GM10248 (cell line): ENCODE results near the gene CRTC2.
A peak's percentile ranks its signal among the peaks of the same experiment; 100 is the strongest.

Source experiments
- CTCF ChIA-PET: fragments of 300-600 bp; sonication (Branson Sonifier 250); formaldehyde crosslinking; extraction: SDS; loops from one replicate; lab custom pipeline; 2021; ENCODE audit warnings: antibody characterized with exemption; lab: Yijun Ruan, JAX
- POLR2A ChIA-PET: fragments of 350-650 bp; sonication (Branson Sonifier 250); formaldehyde crosslinking; extraction: SDS; loops from one replicate; lab custom pipeline; 2020; ENCODE audit warnings: antibody characterized with exemption; lab: Yijun Ruan, JAX
- DNase-seq: peaks from one replicate; pipeline ENCODE4 v3.0.0; 2012; ENCODE audit errors: extremely low spot score
- TF ChIP-seq, protein P1 (sequence below): IDR thresholded peaks from 2 replicates; pipeline ENCODE4 v1.5.1; 2012; ENCODE audit warnings: mild to moderate bottlenecking, low read depth; ENCODE audit errors: extremely low read depth, missing control alignments, control extremely low read depth

CRTC2 gene

DNA sequence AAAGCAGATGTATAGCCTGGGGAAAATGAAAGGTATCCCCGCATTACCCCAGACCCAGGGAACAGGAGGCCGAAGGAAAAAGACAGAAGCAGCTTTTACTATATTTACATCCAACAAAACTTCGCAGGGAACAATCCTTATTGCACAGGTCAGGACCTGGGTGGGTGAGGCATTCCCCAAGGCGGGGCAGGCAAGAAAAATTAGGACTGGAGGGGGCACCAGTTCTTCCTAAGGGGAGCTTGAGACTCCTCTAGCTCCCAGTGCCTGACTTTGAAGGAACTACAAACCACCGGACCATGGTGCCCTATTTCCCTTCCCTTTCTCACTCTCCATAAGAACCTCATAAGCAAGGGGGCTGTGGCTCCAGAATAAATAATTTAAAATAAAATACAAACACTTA is 29.0 kb downstream of the CRTC2 start:
- TF ChIP-seq, protein P1, sequence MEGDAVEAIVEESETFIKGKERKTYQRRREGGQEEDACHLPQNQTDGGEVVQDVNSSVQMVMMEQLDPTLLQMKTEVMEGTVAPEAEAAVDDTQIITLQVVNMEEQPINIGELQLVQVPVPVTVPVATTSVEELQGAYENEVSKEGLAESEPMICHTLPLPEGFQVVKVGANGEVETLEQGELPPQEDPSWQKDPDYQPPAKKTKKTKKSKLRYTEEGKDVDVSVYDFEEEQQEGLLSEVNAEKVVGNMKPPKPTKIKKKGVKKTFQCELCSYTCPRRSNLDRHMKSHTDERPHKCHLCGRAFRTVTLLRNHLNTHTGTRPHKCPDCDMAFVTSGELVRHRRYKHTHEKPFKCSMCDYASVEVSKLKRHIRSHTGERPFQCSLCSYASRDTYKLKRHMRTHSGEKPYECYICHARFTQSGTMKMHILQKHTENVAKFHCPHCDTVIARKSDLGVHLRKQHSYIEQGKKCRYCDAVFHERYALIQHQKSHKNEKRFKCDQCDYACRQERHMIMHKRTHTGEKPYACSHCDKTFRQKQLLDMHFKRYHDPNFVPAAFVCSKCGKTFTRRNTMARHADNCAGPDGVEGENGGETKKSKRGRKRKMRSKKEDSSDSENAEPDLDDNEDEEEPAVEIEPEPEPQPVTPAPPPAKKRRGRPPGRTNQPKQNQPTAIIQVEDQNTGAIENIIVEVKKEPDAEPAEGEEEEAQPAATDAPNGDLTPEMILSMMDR: no peak
- DNase-seq: no peak
- POLR2A ChIA-PET: interaction anchor here (0.6 to 0.9 kb wide), 2 partner anchors 62 to 64 kb away, joined by 3 to 5 read pairs; no protein-coding TSS in a partner anchor
- CTCF ChIA-PET: interaction anchor here (0.8 to 13.6 kb wide), 5 partner anchors 8 to 157 kb away, joined by 3 to 108 read pairs (median 3); partner anchors contain the start of gene DENND4B

DNA sequence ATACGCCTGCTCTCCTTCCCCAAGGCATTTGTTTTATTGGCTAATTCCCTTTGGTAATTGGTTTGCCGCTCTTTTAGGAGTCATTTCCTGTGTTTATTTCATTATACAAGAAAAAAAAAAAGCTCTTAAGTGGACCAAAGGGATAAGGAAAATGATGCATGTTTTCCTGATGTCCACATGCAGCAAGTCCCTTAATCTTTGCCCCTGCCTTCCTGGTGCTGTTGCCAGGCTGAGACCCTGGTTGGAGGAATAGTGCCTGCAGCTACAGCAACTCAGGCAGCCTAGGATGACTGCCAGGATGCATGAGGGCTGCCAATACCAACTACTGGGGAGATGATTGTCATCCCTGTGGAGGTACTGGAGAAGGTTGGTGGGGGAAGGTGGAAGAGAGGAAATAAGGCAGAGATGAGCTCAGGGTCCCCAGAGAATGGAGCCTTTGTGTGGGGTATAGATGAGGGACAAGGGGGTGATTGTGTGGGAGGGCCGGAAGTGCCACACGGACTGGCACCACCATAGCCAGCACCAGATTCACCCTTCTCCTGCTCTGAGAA is 29.5 kb downstream of the CRTC2 start:
- DNase-seq: no peak
- ChIA-PET CTCF (interaction anchor here (1.0 to 13.6 kb wide), 5 partner anchors 14 to 156 kb away, joined by 3 to 108 read pairs (median 3); partner anchors contain the start of genes CREB3L4 and DENND4B), POLR2A (interaction anchor here (0.6 to 1.0 kb wide), 4 partner anchors 17 to 64 kb away, joined by 3 to 5 read pairs (median 3); partner anchors contain the start of gene DENND4B)
- TF ChIP-seq, protein P1: no peak

DNA sequence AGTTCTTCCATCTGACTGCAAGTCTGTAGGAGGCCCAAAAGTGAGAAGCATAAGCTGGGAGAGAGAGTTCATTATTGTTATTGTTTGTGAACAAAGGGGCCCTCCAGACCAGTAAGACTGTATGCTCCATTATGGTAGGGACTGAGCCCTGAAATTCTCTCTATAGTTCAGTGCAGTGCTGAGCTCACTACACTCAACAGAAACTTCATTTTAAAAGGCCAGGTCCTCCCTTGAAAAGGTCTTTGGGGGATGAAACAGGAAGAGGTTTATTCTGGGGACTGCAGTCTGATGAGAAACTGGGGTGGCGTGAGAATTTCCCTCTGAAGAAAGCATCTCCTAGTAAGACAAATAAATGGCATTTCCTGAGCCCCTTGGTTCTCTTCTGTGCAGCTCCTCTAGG is 30.2 kb downstream of the CRTC2 start:
- CTCF ChIA-PET: interaction anchor here (0.7 to 13.6 kb wide), 5 partner anchors 15 to 156 kb away, joined by 3 to 108 read pairs (median 3); partner anchors contain the start of genes CREB3L4 and DENND4B
- POLR2A ChIA-PET: interaction anchor here (0.9 to 1.0 kb wide), 2 partner anchors 18 to 62 kb away, joined by 3 read pairs; partner anchors contain the start of gene DENND4B
- TF ChIP-seq, protein P1: no peak
- DNase-seq: no peak

- ChIA-PET POLR2A (no interaction called here), CTCF (interaction anchor here (13.6 kb wide), 1 partner anchor 16 kb away, joined by 108 read pairs; the partner anchor contains the start of gene DENND4B)
- DNase-seq: no peak
- TF ChIP-seq, protein P1: no peak
Observed at GRCh38 chr1:153926405-153926804, 32.0 kb downstream of the CRTC2 start.

DNA sequence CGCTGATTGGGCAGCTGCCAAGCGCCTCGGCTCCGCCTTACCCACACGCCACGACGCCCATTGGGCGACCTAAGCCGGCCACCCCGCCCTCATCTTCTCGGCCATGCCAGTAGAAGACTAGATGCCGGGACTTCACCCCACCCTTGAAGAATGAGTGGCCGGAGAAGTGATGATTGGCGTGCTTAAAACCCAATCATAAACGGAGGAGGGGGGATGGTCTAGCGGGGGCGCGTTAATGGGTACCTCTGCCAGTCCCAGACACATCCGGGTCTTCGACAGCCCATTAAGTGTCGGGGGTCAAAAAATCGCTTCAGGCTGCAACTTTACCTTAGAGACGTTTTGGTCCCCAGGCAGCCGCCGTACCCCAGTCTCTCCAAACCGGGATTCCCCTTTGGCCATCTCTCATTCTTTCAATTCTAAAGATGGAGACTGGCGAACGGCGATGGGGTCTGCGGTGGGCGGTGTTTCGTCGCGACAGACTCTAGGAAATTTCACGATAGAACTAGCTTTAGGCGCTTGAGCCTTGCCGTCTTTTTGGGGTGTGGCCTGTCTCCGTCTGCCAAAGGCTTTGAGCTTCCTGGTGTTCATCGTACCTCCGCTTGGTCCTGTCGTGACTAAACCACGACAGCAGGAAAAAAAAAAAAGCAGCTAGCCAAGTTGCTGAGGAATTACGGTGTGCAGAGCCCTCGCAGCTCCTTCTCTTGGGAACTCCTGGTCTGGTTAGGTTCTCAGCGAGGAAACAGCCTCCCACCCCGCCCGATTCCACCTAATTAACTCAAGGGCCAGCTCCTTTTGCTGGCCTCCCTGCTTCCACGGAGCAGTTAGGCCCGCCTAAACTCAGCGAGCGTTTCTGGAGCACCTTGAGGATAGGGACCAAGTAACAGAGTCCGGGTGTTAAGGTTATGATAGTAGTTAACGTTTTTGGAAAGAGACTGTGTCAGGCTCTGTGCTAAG is 35.2 kb downstream of the CRTC2 start, which contains the start of gene GATAD2B:
TSS of gene GATAD2B (minus strand) at position 1 of the 954 bp plus-strand sequence. CDS start 94,625 bp downstream, outside the sequence.
- CTCF ChIA-PET: interaction anchor here (0.6 to 13.6 kb wide), 9 partner anchors 8 to 110 kb away, joined by 3 to 108 read pairs (median 3); partner anchors contain the start of genes DENND4B and JTB
- peak; percentile 98 for DNase-seq
- POLR2A ChIA-PET: interaction anchor here (0.7 to 2.6 kb wide), 7 partner anchors 17 to 237 kb away, joined by 3 to 16 read pairs (median 4); partner anchors contain the start of genes CRTC2, DENND4B and RPS27
- TF ChIP-seq, protein P1: no peak
